NOMO-1 treated with DMSO at 0.1 percent for 48 hours (cell line): ENCODE results near the gene SERPINA4.
"Not testable (repeated sequence)": the region's sequence is repeated elsewhere in the genome, so short reads cannot be mapped to it uniquely, and the experiment has no call there.

ENCODE experiments used
- DNase-seq: peaks from one replicate; lab custom pipeline; 2025; ENCODE audit not compliant: unreplicated experiment; lab: John Stamatoyannopoulos, UW

SERPINA4 gene

GRCh38 chr14:94568186-94568585, 6.9 kb downstream of the SERPINA4 start:
- DNase-seq: no peak

- no peak for DNase-seq
Measured at GRCh38 chr14:94569381-94570001, 8.2 kb downstream of the SERPINA4 start.

GRCh38 chr14:94570002-94570400, 8.8 kb downstream of the SERPINA4 start:
- DNase-seq: no peak

- DNase-seq: no peak
Measured at GRCh38 chr14:94570440-94570839, 9.2 kb downstream of the SERPINA4 start.

- no peak for DNase-seq
Measured at GRCh38 chr14:94571395-94571794, 10.2 kb downstream of the SERPINA4 start.

- DNase-seq: no peak
Measured at GRCh38 chr14:94571950-94572349, 10.7 kb downstream of the SERPINA4 start.

GRCh38 chr14:94572637-94573303, 11.5 kb downstream of the SERPINA4 start:
- no peak for DNase-seq

GRCh38 chr14:94573475-94574277, 12.4 kb downstream of the SERPINA4 start:
- no peak for DNase-seq

GRCh38 chr14:94574336-94574735, 13.1 kb downstream of the SERPINA4 start:
- no peak for DNase-seq

- no peak for DNase-seq
Measured at GRCh38 chr14:94575730-94576585, 14.7 kb downstream of the SERPINA4 start.

- not testable (repeated sequence) for DNase-seq
Measured at GRCh38 chr14:94577472-94577871, 16.2 kb downstream of the SERPINA4 start.

- DNase-seq: no peak
Measured at GRCh38 chr14:94578712-94579111, 17.5 kb downstream of the SERPINA4 start.

GRCh38 chr14:94581127-94581999, 20.1 kb downstream of the SERPINA4 start, which contains the start of gene SERPINA5:
Gene SERPINA5 (plus strand): TSS chr14:94581426. CDS start chr14:94587363, 5,937 bp downstream.
- no peak for DNase-seq

- no peak for DNase-seq
Measured at GRCh38 chr14:94582199-94582750, 21.0 kb downstream of the SERPINA4 start.

- no peak for DNase-seq
Measured at GRCh38 chr14:94582851-94583250, 21.6 kb downstream of the SERPINA4 start.

- no peak for DNase-seq
Measured at GRCh38 chr14:94583557-94583956, 22.3 kb downstream of the SERPINA4 start.

- no peak for DNase-seq
Measured at GRCh38 chr14:94584591-94585280, 23.5 kb downstream of the SERPINA4 start.

- no peak for DNase-seq
Measured at GRCh38 chr14:94586635-94587034, 25.4 kb downstream of the SERPINA4 start.

- no peak for DNase-seq
Measured at GRCh38 chr14:94588311-94588710, 27.1 kb downstream of the SERPINA4 start.
